Measurements from ENCODE around the gene USP33. TPM values are rescaled to one million over a fixed set of nuclear protein-coding genes. Genes with fewer than 3 reads are reported as not detected.
"Not testable (repeated sequence)": the region's sequence is repeated elsewhere in the genome, so short reads cannot be mapped to it uniquely, and the experiment has no call there.

Gene USP33
- total RNA-seq, 1 experiment from 2014 or later, result 48.7 TPM

DNA sequence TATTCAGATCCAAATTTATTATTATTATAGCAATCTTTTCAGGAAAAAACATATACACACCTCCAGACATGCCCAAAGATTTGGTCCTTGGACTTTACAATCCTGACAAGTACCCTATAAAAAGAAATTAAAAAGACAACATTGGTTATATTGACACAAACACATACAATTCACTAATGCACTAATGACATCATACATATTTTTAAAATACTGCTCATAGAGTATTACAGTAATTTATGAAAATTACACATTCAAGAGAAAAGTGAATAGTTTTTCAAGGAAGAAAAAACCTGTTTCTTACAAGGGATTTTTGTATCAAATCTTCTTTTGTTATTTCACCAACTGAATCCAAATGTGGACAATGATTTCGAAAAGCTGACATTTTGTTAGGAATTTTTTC lies 18.3 kb downstream of the USP33 start:
- no peak for DNase-seq (ENCODE audit: low read depth)

GRCh38 chr1:77739235-77739634 lies 20.4 kb downstream of the USP33 start:
- no peak for DNase-seq (ENCODE audit: low read depth)

DNA sequence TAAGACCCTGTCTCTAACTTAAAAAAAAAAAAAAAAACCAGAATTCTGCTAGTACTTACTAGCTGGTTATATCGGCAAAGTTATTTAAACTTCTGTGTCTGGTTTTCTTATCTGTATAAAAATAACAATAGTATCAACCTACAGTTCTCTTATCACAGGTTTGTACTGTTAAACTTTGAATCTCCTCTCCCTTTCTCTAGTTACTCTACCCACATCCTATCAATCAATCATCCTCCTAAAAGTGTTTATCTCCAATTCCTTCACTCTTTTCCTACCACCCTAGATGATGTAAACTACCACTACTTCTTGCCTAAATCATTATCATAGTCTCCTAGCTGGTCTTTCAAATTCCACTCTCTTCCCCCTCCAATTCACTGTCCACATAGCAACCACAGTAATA lies 27.6 kb downstream of the USP33 start:
- DNase-seq (ENCODE audit: low read depth), result no peak

DNA sequence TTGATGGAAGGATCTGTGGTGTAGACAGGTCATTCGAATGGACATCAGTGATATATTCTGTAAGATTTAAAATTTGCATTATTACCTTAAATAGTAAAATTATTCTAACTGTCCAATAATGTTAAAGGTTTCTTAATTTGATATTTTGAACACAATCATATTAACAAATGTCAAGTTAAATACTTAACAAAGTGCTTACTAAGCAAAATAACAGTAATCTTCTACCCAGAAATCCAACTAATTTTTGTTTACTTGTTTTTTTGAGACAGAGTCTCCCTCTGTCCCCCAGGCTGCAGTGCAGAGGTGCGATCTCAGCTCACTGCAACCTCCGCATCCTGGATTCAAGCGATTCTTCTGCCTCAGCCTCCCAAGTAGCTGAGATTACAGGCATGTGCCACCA lies 33.9 kb downstream of the USP33 start:
- DNase-seq (ENCODE audit: low read depth), result no peak

GRCh38 chr1:77718181-77718580 lies 41.5 kb downstream of the USP33 start:
- DNase-seq (ENCODE audit: low read depth), result no peak

- no peak for DNase-seq (ENCODE audit: low read depth)
Observed at GRCh38 chr1:77716065-77716464, 43.6 kb downstream of the USP33 start.

- DNase-seq (ENCODE audit: low read depth), result no peak
Observed at GRCh38 chr1:77709727-77710126, 49.9 kb downstream of the USP33 start.

- DNase-seq (ENCODE audit: low read depth), result peak; percentile 25
Observed at GRCh38 chr1:77706321-77706720, 53.3 kb downstream of the USP33 start.

- no peak for DNase-seq (ENCODE audit: low read depth)
Observed at GRCh38 chr1:77704736-77705135, 54.9 kb downstream of the USP33 start.

GRCh38 chr1:77699673-77700072 lies 60.0 kb downstream of the USP33 start:
- not testable (repeated sequence) for DNase-seq (ENCODE audit: low read depth)

GRCh38 chr1:77697441-77697840 lies 62.2 kb downstream of the USP33 start:
- no peak for DNase-seq (ENCODE audit: low read depth)

GRCh38 chr1:77688939-77689338 lies 70.7 kb downstream of the USP33 start:
- no peak for DNase-seq (ENCODE audit: low read depth)

GRCh38 chr1:77687519-77687906 lies 72.1 kb downstream of the USP33 start:
- no peak for DNase-seq (ENCODE audit: low read depth)

GRCh38 chr1:77686796-77687518 lies 72.7 kb downstream of the USP33 start:
- DNase-seq (ENCODE audit: low read depth), result no peak

GRCh38 chr1:77683160-77684148 lies 76.2 kb downstream of the USP33 start:
- peak; percentile 95 for DNase-seq (ENCODE audit: low read depth)

DNA sequence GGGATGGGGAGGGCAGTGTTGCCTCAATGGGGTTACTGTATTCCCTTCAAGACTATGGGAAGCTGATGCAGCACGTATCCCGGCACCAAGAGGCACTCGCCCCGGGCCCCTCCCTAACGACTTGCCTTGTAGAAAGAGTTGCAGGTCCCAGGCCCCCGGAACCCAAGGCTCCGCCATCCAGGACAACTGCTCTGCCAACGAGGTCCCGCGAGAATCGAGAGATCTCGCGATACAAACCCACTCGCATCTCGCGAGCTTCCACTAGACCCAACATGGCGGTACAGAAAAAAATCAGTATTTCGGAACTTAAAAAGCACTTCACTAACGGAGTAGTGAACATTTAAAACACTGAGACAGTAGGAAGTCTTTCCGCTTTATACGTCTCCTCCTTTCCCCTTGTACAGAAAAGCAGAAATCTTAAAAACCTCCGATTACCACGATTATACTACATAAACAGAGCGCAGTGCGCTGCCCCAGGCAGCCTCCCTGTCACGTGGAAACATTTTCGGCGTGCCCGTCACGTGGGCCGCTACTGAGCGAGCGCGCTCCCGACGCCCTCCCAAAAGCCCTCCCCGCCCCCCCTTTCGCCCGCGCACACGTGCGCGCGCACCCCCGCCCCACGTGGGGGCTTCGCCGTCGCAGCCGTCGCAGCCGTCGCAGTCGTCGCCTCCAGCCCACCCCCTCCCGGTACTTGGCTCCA lies 77.0 kb downstream of the USP33 start, which contains the start of gene ZZZ3:
ZZZ3 (minus strand) TSS at position 199 of the 700 bp plus-strand sequence. CDS start 49,304 bp downstream, outside the sequence.
- peak; percentile 88 for DNase-seq (ENCODE audit: low read depth)

- no peak for DNase-seq (ENCODE audit: low read depth)
Observed at GRCh38 chr1:77680173-77680572, 79.5 kb downstream of the USP33 start.

DNA sequence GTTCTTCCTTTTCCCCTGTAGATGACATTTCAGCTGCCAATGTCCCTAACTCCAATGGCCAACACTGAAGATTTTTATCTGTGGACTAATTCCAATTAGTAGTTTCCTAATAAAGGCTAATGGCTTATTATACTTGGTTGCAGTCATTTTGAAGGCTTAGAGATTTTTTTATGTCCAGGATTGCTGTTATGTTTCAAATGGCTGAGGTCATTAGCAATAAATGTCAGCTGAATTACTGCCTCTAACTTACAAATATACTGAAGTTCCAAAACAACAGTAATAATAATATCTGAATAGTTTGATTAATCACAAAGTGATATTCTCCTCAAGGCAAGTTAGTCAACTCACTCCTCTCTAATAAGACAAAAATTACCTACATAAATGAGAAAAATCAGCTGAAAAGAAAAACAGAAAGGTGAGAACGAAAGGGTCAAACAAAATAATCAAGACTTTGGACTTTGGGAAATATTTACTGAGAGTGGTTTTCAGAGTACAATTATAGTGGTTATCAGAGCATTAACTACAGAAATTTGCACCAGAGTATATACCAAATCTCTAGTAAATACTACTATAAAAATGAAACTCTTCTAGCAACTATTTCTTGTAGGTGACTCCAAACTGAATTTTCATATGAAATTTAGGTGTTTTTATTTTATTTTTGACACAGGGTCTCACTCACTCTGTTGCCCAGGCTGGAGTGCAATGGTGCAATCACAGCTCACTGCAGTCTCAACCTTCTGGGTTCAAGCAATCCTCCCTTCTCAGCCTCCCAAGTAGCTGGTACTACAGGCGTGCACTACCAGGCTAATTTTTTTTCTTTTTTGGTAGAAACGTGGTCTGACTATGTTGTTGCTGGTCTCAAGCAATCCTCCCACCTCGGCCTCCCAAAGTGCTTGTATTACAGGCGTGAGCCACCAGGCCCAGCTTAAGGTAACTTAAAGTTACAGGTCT lies 80.7 kb downstream of the USP33 start:
- no peak for DNase-seq (ENCODE audit: low read depth)

DNA sequence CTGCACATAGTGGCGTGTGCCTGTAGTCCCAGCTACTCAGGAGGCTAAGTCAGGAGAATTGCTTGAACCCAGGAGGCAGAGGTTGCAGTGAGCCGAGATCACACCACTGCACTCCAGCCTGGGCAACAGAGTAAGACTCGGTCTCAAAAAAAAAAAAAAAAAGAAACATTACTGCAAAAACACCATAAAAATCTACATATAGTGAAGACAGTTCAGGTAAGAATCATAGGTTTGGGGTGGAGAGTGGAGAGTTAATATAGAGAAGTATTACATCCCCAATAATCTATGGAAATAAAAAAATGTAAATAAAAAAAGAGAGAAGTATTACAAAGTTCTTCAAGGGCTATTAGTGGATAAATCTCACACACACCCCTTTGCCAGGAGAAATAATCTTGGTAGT lies 84.8 kb downstream of the USP33 start:
- not testable (repeated sequence) for DNase-seq (ENCODE audit: low read depth)

GRCh38 chr1:77673716-77674355 lies 85.8 kb downstream of the USP33 start:
- DNase-seq (ENCODE audit: low read depth), result no peak
